Mucosa of descending colon (tissue), 3 donors: ENCODE data around the gene TWF2. TPM values are rescaled to one million over a fixed set of nuclear protein-coding genes. Genes with fewer than 3 reads are reported as not detected.
A peak's percentile ranks its signal among the peaks of the same experiment; 100 is the strongest.

Source experiments
- ATAC-seq: fragments of 200-7000 bp; cut with Tn5 transposase; one replicate; pipeline ENCODE4 v1.9.1; 2020; ENCODE audit warnings: mild to moderate bottlenecking, moderate library complexity
- DNase-seq, 3 donors: peaks; one replicate each; pipeline ENCODE4 v3.0.0-alpha.2; 2020
- H3K36me3 ChIP-seq: fragments of 200-600 bp; one replicate; pipeline ENCODE4 v1.8.0; 2021; ENCODE audit warnings: low read depth, mild to moderate bottlenecking
- H3K4me1 ChIP-seq: fragments of 200-600 bp; one replicate; pipeline ENCODE4 v1.8.0; 2021; ENCODE audit warnings: low read depth, mild to moderate bottlenecking
- H3K4me3 ChIP-seq: fragments of 200-600 bp; one replicate; pipeline ENCODE4 v1.8.0; 2021; ENCODE audit warnings: mild to moderate bottlenecking
- H3K9me3 ChIP-seq: fragments of 200-600 bp; one replicate; pipeline ENCODE4 v1.8.0; 2021; ENCODE audit warnings: mild to moderate bottlenecking
- CTCF ChIP-seq: fragments of 200-600 bp; IDR thresholded peaks from one replicate; pipeline ENCODE4 v1.8.0; 2022; ENCODE audit warnings: antibody characterized with exemption, mild to moderate bottlenecking
- intact Hi-C, 2 donors: fragments of 100-400 bp; cut with DNase I in 1 of 2; cut with micrococcal nuclease in 1 of 2; formaldehyde crosslinking; loops; one replicate each; pipeline versions ENCODE4 v1.11.0 to v1.11.1; 2022; cut with DNase I, micrococcal nuclease
- total RNA-seq, 3 donors: library from RNA; stranded (reverse); fragmentation: NEBNext Ultra II Directional in 2 of 3; extraction: Animal tissue kit (Norgen Biotek cat#: 25700) in 2 of 3; gene quantifications; one replicate each; pipeline versions ENCODE4 v1.2.1 to v1.2.4, GENCODE V29; 2021 to 2023
- donor health status: DM: no; HTN: no; CAD: no; lungs with moderate emphysema.
- donor health status: DM: no; HTN: no; CAD: no.
- donor health status: DM: no; HTN: yes; CAD: no.

Gene TWF2
- total RNA-seq, 3 donors from 2014 or later, result 39.1 to 41.1 (median 41.0) TPM

- peak in 2 of 3 donors; percentile 22 to 35 for DNase-seq
- no peak overlapping the region for H3K4me3 ChIP-seq
Observed at GRCh38 chr3:52281981-52282801, 43.2 kb upstream of the TWF2 start.

GRCh38 chr3:52280050-52280461 lies 41.1 kb upstream of the TWF2 start:
- intact Hi-C loops, result no loop called here
- no peaks in the 10 kb centered on the region for H3K9me3 ChIP-seq
- H3K4me1 ChIP-seq, result peaks cover 20% of the 10 kb centered on the region

More at GRCh38 chr3:52281981-52282801, 43.2 kb upstream of the TWF2 start:
- intact Hi-C loops, result no loop called here
- H3K9me3 ChIP-seq, result no peaks in the 10 kb centered on the region
- peaks cover 16% of the 10 kb centered on the region for H3K4me1 ChIP-seq
- H3K36me3 ChIP-seq, result no peaks in the 10 kb centered on the region
- ATAC-seq, result peak; percentile 5
- TF ChIP-seq CTCF, result no peak

GRCh38 chr3:52279596-52279995 lies 40.6 kb upstream of the TWF2 start:
- H3K9me3 ChIP-seq, result no peaks in the 10 kb centered on the region
- DNase-seq (no peak), ATAC-seq (no peak)
- no peaks in the 10 kb centered on the region for H3K36me3 ChIP-seq
- H3K4me1 ChIP-seq, result peaks cover 25% of the 10 kb centered on the region
- intact Hi-C loops, result no loop called here
- TF ChIP-seq CTCF, result no peak
- H3K4me3 ChIP-seq, result no peak overlapping the region

More at GRCh38 chr3:52280050-52280461, 41.1 kb upstream of the TWF2 start:
- DNase-seq (no peak), ATAC-seq (no peak)
- Histone ChIP-seq H3K4me3 (no peak overlapping the region), H3K36me3 (no peaks in the 10 kb centered on the region)
- no peak for TF ChIP-seq CTCF

GRCh38 chr3:52278510-52279069 lies 39.6 kb upstream of the TWF2 start, which contains the start of gene WDR82:
Gene WDR82 (minus strand): TSS chr3:52278649. CDS start chr3:52278361, 288 bp downstream.
- intact Hi-C loops, result no loop called here
- no peaks in the 10 kb centered on the region for H3K36me3 ChIP-seq
- DNase-seq (peak; percentile 98 to 99 (median 99)), ATAC-seq (peak; percentile 95)
- TF ChIP-seq CTCF, result peak; percentile 44
- H3K4me3 ChIP-seq, result peak within 1 kb of the TSS; percentile 74
- peaks cover 27% of the 10 kb centered on the region for H3K4me1 ChIP-seq
- H3K9me3 ChIP-seq, result no peaks in the 10 kb centered on the region

GRCh38 chr3:52277972-52278509 lies 39.1 kb upstream of the TWF2 start:
- no peak for TF ChIP-seq CTCF
- DNase-seq (peak in 1 of 3 donors; percentile 83), ATAC-seq (peak; percentile 80)
- Histone ChIP-seq H3K9me3 (no peaks in the 10 kb centered on the region), H3K36me3 (no peaks in the 10 kb centered on the region), H3K4me1 (peaks cover 29% of the 10 kb centered on the region), H3K4me3 (peak overlapping the region; percentile 74)
- intact Hi-C loops, result no loop called here
